ENCODE data around the gene GALNT17.
"Not testable (repeated sequence)": the region's sequence is repeated elsewhere in the genome, so short reads cannot be mapped to it uniquely, and the experiment has no call there.

GRCh38 chr7:71737931-71738540 lies 606.1 kb downstream of the GALNT17 start:
- not testable (repeated sequence) for TF ChIP-seq CTCF, POLR2A (IDR thresholded peaks at IDR 0.05)
